ENCODE results near the gene COCH.
"Not testable (repeated sequence)": the region's sequence is repeated elsewhere in the genome, so short reads cannot be mapped to it uniquely, and the experiment has no call there.

COCH gene

GRCh38 chr14:30876692-30877091, 2.3 kb downstream of the COCH start:
- no peak for DNase-seq

GRCh38 chr14:30882431-30882830, 8.1 kb downstream of the COCH start:
- DNase-seq, result no peak

- DNase-seq, result no peak
These were observed 9.3 kb downstream of the COCH start for GRCh38 chr14:30883508-30884294.

- DNase-seq, result no peak
These were observed 10.5 kb downstream of the COCH start for GRCh38 chr14:30884901-30885300.

GRCh38 chr14:30885840-30886740, 11.7 kb downstream of the COCH start:
- no peak for DNase-seq

- DNase-seq, result no peak
These were observed 14.3 kb downstream of the COCH start for GRCh38 chr14:30888480-30889243.

GRCh38 chr14:30889244-30889594, 14.9 kb downstream of the COCH start:
- DNase-seq, result no peak

- no peak for DNase-seq
These were observed 19.5 kb downstream of the COCH start for GRCh38 chr14:30893819-30894218.

GRCh38 chr14:30894923-30895515, 20.7 kb downstream of the COCH start:
- DNase-seq, result no peak

- no peak for DNase-seq
These were observed 22.1 kb downstream of the COCH start for GRCh38 chr14:30896435-30896834.

- DNase-seq, result not testable (repeated sequence)
These were observed 22.8 kb downstream of the COCH start for GRCh38 chr14:30897121-30897520.

GRCh38 chr14:30903285-30904124, 29.1 kb downstream of the COCH start:
- DNase-seq, result no peak

- DNase-seq, result no peak
These were observed 32.6 kb downstream of the COCH start for GRCh38 chr14:30906752-30907658.

- DNase-seq, result no peak
These were observed 33.3 kb downstream of the COCH start for GRCh38 chr14:30907659-30908057.

- DNase-seq, result no peak
These were observed 34.5 kb downstream of the COCH start for GRCh38 chr14:30908826-30909225.

- no peak for DNase-seq
These were observed 40.5 kb downstream of the COCH start for GRCh38 chr14:30914812-30915211.

- DNase-seq, result no peak
These were observed 41.2 kb downstream of the COCH start for GRCh38 chr14:30915596-30915995.

GRCh38 chr14:30921305-30921704, 46.9 kb downstream of the COCH start:
- DNase-seq, result no peak

GRCh38 chr14:30921788-30922187, 47.4 kb downstream of the COCH start:
- no peak for DNase-seq

- no peak for DNase-seq
These were observed 50.9 kb downstream of the COCH start for GRCh38 chr14:30925254-30925653.

- DNase-seq, result no peak
These were observed 54.1 kb downstream of the COCH start for GRCh38 chr14:30928462-30928861.
